ENCODE results near the gene IL1RAPL1.

The IL1RAPL1 gene

DNA sequence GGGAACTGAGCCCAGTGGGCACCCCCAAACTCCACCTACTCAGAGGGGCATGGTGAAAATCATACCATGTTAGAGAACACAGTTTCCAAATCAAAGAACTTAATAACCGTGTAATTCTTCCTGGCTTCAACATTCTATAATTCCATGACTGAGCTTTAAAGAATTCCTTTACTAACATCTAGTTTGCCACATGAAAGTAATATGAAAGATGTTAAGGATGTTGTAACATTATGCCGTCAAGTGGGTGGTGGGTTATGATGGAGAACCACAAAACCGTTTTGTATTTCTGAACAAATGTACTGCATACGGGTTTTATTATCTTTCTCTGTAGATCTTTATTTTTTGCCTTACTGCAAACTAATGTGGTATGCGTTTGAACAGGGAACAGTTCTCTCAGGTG lies 1079.1 kb downstream of the IL1RAPL1 start:
- DNase-seq = no peak
- TF ChIP-seq, protein P1, sequence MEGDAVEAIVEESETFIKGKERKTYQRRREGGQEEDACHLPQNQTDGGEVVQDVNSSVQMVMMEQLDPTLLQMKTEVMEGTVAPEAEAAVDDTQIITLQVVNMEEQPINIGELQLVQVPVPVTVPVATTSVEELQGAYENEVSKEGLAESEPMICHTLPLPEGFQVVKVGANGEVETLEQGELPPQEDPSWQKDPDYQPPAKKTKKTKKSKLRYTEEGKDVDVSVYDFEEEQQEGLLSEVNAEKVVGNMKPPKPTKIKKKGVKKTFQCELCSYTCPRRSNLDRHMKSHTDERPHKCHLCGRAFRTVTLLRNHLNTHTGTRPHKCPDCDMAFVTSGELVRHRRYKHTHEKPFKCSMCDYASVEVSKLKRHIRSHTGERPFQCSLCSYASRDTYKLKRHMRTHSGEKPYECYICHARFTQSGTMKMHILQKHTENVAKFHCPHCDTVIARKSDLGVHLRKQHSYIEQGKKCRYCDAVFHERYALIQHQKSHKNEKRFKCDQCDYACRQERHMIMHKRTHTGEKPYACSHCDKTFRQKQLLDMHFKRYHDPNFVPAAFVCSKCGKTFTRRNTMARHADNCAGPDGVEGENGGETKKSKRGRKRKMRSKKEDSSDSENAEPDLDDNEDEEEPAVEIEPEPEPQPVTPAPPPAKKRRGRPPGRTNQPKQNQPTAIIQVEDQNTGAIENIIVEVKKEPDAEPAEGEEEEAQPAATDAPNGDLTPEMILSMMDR (IDR thresholded peaks at IDR 0.05) = no peak
- no peaks in the 10 kb centered on the region for H3K4me1 Mint-ChIP-seq
- H3K36me3 Mint-ChIP-seq (ENCODE audit: low read depth) = no peaks in the 10 kb centered on the region
- no peak overlapping the region for H3K27ac Mint-ChIP-seq
- H3K4me3 Mint-ChIP-seq = no peak overlapping the region
- H3K9me3 Mint-ChIP-seq = no peaks in the 10 kb centered on the region
- H3K27me3 Mint-ChIP-seq (ENCODE audit: low read depth, poor library complexity) = no peaks in the 10 kb centered on the region

GRCh38 chrX:29671421-29671820 lies 1084.2 kb downstream of the IL1RAPL1 start:
- H3K27me3 Mint-ChIP-seq (ENCODE audit: low read depth, poor library complexity) = no peaks in the 10 kb centered on the region
- TF ChIP-seq, protein P1 (IDR thresholded peaks at IDR 0.05) = no peak
- H3K4me3 Mint-ChIP-seq = no peak overlapping the region
- no peaks in the 10 kb centered on the region for H3K36me3 Mint-ChIP-seq (ENCODE audit: low read depth)
- H3K9me3 Mint-ChIP-seq = no peaks in the 10 kb centered on the region
- no peaks in the 10 kb centered on the region for H3K4me1 Mint-ChIP-seq
- H3K27ac Mint-ChIP-seq = no peak overlapping the region
- DNase-seq = no peak

DNA sequence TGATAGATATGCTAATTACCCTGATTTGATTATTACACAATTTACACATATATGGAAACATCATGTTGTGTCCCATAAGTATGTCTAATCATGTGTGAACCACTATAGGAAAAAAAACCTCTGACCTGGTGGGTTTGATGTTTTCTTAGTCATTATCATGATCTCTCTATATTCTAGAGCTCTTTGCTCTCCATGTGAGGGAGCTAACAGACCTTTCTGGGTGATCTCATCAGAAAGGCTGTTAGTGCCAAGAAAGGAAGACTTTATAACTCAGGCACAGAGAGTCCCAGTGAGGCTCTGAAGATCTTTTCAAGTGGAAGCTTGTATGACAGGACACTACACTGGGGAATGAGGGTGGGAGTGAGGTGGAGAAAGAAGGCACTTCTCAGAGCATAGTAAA lies 1100.4 kb downstream of the IL1RAPL1 start:
- no peak for DNase-seq
- H3K27ac Mint-ChIP-seq = peak overlapping the region; percentile 83
- no peaks in the 10 kb centered on the region for H3K27me3 Mint-ChIP-seq (ENCODE audit: low read depth, poor library complexity)
- H3K9me3 Mint-ChIP-seq = no peaks in the 10 kb centered on the region
- TF ChIP-seq, protein P1 (IDR thresholded peaks at IDR 0.05) = no peak
- H3K36me3 Mint-ChIP-seq (ENCODE audit: low read depth) = no peaks in the 10 kb centered on the region
- peaks cover 9% of the 10 kb centered on the region for H3K4me1 Mint-ChIP-seq
- H3K4me3 Mint-ChIP-seq = no peak overlapping the region

DNA sequence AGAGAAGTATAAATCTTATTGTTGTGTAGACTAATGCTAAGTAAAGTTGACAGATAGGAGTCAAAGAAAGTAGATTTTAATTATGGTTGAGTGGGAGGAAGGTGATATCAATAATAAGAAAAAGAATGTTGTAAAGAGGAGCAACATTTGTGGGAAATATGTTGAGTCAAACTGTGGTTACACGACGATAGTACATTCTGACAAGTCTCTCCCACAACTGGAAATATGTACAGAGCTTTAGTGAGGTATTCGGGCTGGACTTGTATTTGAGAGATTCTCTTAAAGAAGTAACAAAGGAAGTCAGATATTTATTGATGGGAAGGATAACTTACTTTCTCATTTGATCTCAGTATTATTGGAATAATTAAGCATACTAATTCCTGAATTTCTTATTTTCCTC lies 1102.8 kb downstream of the IL1RAPL1 start:
- Mint-ChIP-seq H3K4me1 (peaks cover 9% of the 10 kb centered on the region), H3K36me3 (ENCODE audit: low read depth) (no peaks in the 10 kb centered on the region), H3K27ac (no peak overlapping the region), H3K4me3 (no peak overlapping the region), H3K9me3 (no peaks in the 10 kb centered on the region), H3K27me3 (ENCODE audit: low read depth, poor library complexity) (no peaks in the 10 kb centered on the region)
- TF ChIP-seq, protein P1 (IDR thresholded peaks at IDR 0.05) = no peak
- DNase-seq = no peak

- H3K4me1 Mint-ChIP-seq = peaks cover 9% of the 10 kb centered on the region
Observed at GRCh38 chrX:29691044-29691443, 1103.8 kb downstream of the IL1RAPL1 start.

GRCh38 chrX:29693912-29694311 lies 1106.7 kb downstream of the IL1RAPL1 start:
- no peaks in the 10 kb centered on the region for H3K27me3 Mint-ChIP-seq (ENCODE audit: low read depth, poor library complexity)
- no peaks in the 10 kb centered on the region for H3K4me1 Mint-ChIP-seq
- DNase-seq = no peak
- TF ChIP-seq, protein P1 (IDR thresholded peaks at IDR 0.05) = no peak
- no peak overlapping the region for H3K27ac Mint-ChIP-seq
- no peaks in the 10 kb centered on the region for H3K36me3 Mint-ChIP-seq (ENCODE audit: low read depth)
- no peak overlapping the region for H3K4me3 Mint-ChIP-seq
- no peaks in the 10 kb centered on the region for H3K9me3 Mint-ChIP-seq

More at GRCh38 chrX:29691044-29691443, 1103.8 kb downstream of the IL1RAPL1 start:
- H3K9me3 Mint-ChIP-seq = no peaks in the 10 kb centered on the region
- no peak overlapping the region for H3K27ac Mint-ChIP-seq
- DNase-seq = no peak
- TF ChIP-seq, protein P1 (IDR thresholded peaks at IDR 0.05) = no peak
- H3K36me3 Mint-ChIP-seq (ENCODE audit: low read depth) = no peaks in the 10 kb centered on the region
- no peaks in the 10 kb centered on the region for H3K27me3 Mint-ChIP-seq (ENCODE audit: low read depth, poor library complexity)
- no peak overlapping the region for H3K4me3 Mint-ChIP-seq
